ENCODE measurements around the gene EXD1.

The EXD1 gene

GRCh38 chr15:41182266-41182665 lies 48.3 kb downstream of the EXD1 start:
- TF ChIP-seq USF1 (IDR thresholded peaks at IDR 0.05): no peak
- TF ChIP-seq NFIC (IDR thresholded peaks at IDR 0.05): no peak
- TF ChIP-seq TEAD4 (IDR thresholded peaks at IDR 0.05): no peak
- TF ChIP-seq FOXM1 (IDR thresholded peaks at IDR 0.05; ENCODE audit: borderline replicate concordance, low read depth): no peak
- TF ChIP-seq CREB1 (IDR thresholded peaks at IDR 0.05; ENCODE audit: low read depth): no peak
- no peak for TF ChIP-seq ZBTB7A (IDR thresholded peaks at IDR 0.05; ENCODE audit: low read depth)
- no peak for TF ChIP-seq RAD21 (IDR thresholded peaks at IDR 0.05; ENCODE audit: low read depth)
- no peak for TF ChIP-seq CEBPB (IDR thresholded peaks at IDR 0.05)
- TF ChIP-seq TCF12 (IDR thresholded peaks at IDR 0.05; ENCODE audit: low read depth): no peak
- no peak for TF ChIP-seq TAF1 (IDR thresholded peaks at IDR 0.05; ENCODE audit: low read depth)
- TF ChIP-seq YY1 (IDR thresholded peaks at IDR 0.05; ENCODE audit: low read depth): no peak

- TF ChIP-seq RAD21 (IDR thresholded peaks at IDR 0.05; ENCODE audit: low read depth) (no peak), ZBTB7A (IDR thresholded peaks at IDR 0.05; ENCODE audit: low read depth) (no peak), USF1 (IDR thresholded peaks at IDR 0.05) (no peak), TEAD4 (IDR thresholded peaks at IDR 0.05) (no peak), REST (IDR thresholded peaks at IDR 0.05; ENCODE audit: low read depth) (no peak), MAX (IDR thresholded peaks at IDR 0.05) (no peak), EGR1 (IDR thresholded peaks at IDR 0.05) (no peak), CREB1 (IDR thresholded peaks at IDR 0.05; ENCODE audit: low read depth) (no peak), YY1 (IDR thresholded peaks at IDR 0.05; ENCODE audit: low read depth) (no peak), CEBPB (IDR thresholded peaks at IDR 0.05) (no peak), FOXM1 (IDR thresholded peaks at IDR 0.05; ENCODE audit: borderline replicate concordance, low read depth) (no peak), NFIC (IDR thresholded peaks at IDR 0.05) (no peak), TCF12 (IDR thresholded peaks at IDR 0.05; ENCODE audit: low read depth) (no peak), EP300 (IDR thresholded peaks at IDR 0.05; ENCODE audit: borderline replicate concordance) (no peak), TAF1 (IDR thresholded peaks at IDR 0.05; ENCODE audit: low read depth) (no peak)
These were observed 50.3 kb downstream of the EXD1 start for GRCh38 chr15:41180206-41180789.

GRCh38 chr15:41169781-41170180 lies 60.8 kb downstream of the EXD1 start:
- TF ChIP-seq REST (IDR thresholded peaks at IDR 0.05; ENCODE audit: low read depth) (no peak), YY1 (IDR thresholded peaks at IDR 0.05; ENCODE audit: low read depth) (no peak), ZBTB7A (IDR thresholded peaks at IDR 0.05; ENCODE audit: low read depth) (no peak), NFIC (IDR thresholded peaks at IDR 0.05) (no peak), CREB1 (IDR thresholded peaks at IDR 0.05; ENCODE audit: low read depth) (no peak), TAF1 (IDR thresholded peaks at IDR 0.05; ENCODE audit: low read depth) (no peak), EP300 (IDR thresholded peaks at IDR 0.05; ENCODE audit: borderline replicate concordance) (no peak), FOXM1 (IDR thresholded peaks at IDR 0.05; ENCODE audit: borderline replicate concordance, low read depth) (no peak), EGR1 (IDR thresholded peaks at IDR 0.05) (no peak), USF1 (IDR thresholded peaks at IDR 0.05) (no peak), RAD21 (IDR thresholded peaks at IDR 0.05; ENCODE audit: low read depth) (no peak), TEAD4 (IDR thresholded peaks at IDR 0.05) (no peak), TCF12 (IDR thresholded peaks at IDR 0.05; ENCODE audit: low read depth) (no peak), MAX (IDR thresholded peaks at IDR 0.05) (no peak)

GRCh38 chr15:41169086-41169485 lies 61.5 kb downstream of the EXD1 start:
- TF ChIP-seq CREB1 (IDR thresholded peaks at IDR 0.05; ENCODE audit: low read depth): no peak
- TF ChIP-seq YY1 (IDR thresholded peaks at IDR 0.05; ENCODE audit: low read depth): no peak
- no peak for TF ChIP-seq RAD21 (IDR thresholded peaks at IDR 0.05; ENCODE audit: low read depth)
- no peak for TF ChIP-seq EP300 (IDR thresholded peaks at IDR 0.05; ENCODE audit: borderline replicate concordance)

GRCh38 chr15:41161736-41162135 lies 68.8 kb downstream of the EXD1 start:
- no peak for TF ChIP-seq CREB1 (IDR thresholded peaks at IDR 0.05; ENCODE audit: low read depth)
- no peak for TF ChIP-seq TCF12 (IDR thresholded peaks at IDR 0.05; ENCODE audit: low read depth)
- no peak for TF ChIP-seq USF1 (IDR thresholded peaks at IDR 0.05)
- no peak for TF ChIP-seq ZBTB7A (IDR thresholded peaks at IDR 0.05; ENCODE audit: low read depth)
- no peak for TF ChIP-seq NFIC (IDR thresholded peaks at IDR 0.05)
- TF ChIP-seq EGR1 (IDR thresholded peaks at IDR 0.05): no peak
